Frontal cortex (tissue), 4 donors: Measurements from ENCODE around the gene CHTF18. TPM values are rescaled to one million over a fixed set of nuclear protein-coding genes. Genes with fewer than 3 reads are reported as not detected.
A peak's percentile ranks its signal among the peaks of the same experiment; 100 is the strongest.

ENCODE experiments used
- DNase-seq, 2 donors: peaks; one replicate each; pipeline ENCODE4 v3.0.0; 2012; ENCODE audit warnings: low spot score in 2 of 2
- FAIRE-seq: peaks from 2 replicates; lab custom pipeline; 2012; peaks lifted over from hg19 to GRCh38; lab: Jason Lieb, UNC
- total RNA-seq: library from RNA; depleted of rRNA; stranded (reverse); fragments of >200 nt; gene quantifications from one replicate; pipeline ENCODE4 v1.2.3, GENCODE V29; 2014
- donor health status: control.
- donor health status: control.
- donor health status: control.

The CHTF18 gene
- total RNA-seq, 1 donor from 2014 or later: 9.8 TPM

DNA sequence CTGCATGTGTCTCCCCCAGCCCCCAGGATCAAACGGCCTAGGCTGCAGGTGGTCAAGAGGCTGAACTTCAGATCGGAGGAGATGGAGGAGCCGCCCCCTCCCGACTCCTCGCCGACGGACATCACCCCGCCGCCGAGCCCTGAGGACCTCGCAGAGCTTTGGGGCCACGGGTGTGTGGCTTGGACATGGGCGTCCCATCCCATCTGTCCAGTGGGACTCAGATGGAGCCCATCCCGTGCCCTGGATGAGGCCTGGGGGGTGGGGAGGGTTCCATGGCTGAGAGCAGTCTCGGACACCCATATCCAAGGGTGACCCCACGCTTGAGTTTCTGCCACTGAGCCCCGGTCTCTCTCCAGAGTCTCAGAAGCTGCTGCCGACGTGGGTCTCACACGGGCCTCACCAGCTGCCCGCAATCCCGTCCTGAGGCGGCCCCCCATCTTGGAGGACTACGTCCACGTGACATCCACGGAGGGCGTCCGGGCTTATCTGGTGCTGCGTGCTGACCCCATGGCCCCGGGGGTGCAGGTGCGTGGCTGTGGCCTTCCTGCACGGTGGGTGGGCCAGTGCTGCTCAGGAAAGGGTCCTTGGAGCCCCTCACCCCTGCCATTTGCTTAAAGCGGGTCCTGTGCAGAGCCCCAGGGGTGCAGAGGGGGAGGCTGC is 901 bp downstream of the CHTF18 start:
- FAIRE-seq (no peak), DNase-seq (no peak)

GRCh38 chr16:790086-790485 is 1.7 kb downstream of the CHTF18 start:
- no peak for DNase-seq
- FAIRE-seq: no peak

GRCh38 chr16:791131-791530 is 2.7 kb downstream of the CHTF18 start:
- no peak for FAIRE-seq

GRCh38 chr16:792221-792995 is 4.0 kb downstream of the CHTF18 start:
- no peak for DNase-seq
- no peak for FAIRE-seq

More at GRCh38 chr16:791131-791530, 2.7 kb downstream of the CHTF18 start:
- DNase-seq: no peak

GRCh38 chr16:793414-793813 is 5.0 kb downstream of the CHTF18 start:
- no peak for DNase-seq

GRCh38 chr16:794091-794822 is 5.8 kb downstream of the CHTF18 start:
- DNase-seq: no peak
- no peak for FAIRE-seq

More at GRCh38 chr16:793414-793813, 5.0 kb downstream of the CHTF18 start:
- FAIRE-seq: no peak

GRCh38 chr16:794853-795466 is 6.5 kb downstream of the CHTF18 start:
- no peak for FAIRE-seq
- DNase-seq: no peak

DNA sequence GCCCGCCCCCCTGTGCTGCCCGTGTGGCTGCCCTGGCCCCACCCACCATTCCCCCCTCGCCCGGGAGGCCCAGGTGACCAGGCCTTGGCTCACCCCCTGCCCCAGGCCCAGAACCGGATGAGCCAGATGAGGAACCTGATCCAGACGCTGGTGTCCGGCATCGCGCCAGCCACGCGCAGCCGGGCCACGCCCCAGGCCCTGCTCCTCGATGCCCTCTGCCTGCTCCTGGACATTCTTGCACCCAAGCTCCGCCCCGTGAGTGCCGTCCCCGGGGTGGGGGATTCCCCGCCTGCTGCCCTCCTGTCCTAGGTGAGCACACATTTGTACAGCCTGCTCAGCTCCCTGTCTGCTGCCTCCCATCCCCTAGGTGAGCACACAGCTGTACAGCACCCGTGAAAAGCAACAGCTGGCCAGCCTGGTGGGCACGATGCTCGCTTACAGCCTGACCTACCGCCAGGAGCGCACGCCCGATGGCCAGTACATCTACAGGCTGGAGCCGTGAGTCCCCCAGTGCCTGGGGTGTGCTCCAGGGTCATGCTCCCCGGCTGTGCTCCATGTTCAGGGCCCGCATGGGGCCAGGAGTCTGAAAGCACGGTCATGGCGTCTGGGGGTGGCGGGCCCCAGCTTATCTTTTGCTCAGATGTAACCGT is 7.3 kb downstream of the CHTF18 start:
- no peak for DNase-seq
- no peak for FAIRE-seq

DNA sequence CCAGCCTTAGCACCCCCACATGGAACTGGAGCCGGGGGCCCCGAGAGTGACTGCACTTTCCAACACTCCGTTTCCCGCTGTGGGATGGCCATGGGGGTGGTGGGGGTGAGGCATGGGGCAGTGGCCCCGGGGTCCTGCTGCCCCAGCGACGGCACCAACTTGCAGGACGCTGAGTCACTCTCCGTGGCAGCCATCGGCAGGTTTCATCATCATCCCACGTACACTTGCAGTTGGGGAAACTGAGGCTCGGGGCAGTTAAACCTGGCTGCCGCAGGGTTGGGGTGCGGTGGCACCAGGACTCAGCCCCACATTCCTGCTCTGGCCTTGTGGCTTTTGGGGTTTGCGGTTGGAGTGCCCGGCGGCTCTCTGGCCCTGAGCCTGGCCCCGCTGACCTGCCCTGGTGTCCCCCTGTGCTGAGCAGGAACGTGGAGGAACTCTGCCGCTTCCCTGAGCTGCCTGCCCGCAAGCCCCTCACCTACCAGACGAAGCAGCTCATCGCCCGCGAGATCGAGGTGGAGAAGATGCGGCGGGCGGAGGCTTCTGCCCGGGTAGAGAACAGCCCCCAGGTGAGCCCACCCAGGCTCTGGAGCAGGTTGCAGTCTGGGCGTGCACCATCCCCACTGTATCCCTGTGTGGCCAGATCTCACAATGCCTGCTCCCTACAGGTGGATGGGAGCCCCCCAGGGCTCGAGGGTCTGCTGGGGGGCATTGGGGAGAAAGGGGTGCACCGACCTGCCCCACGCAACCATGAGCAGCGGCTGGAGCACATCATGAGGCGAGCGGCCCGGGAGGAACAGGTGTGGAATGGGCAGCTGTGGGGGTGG is 8.1 kb downstream of the CHTF18 start:
- no peak for FAIRE-seq
- DNase-seq: no peak

DNA sequence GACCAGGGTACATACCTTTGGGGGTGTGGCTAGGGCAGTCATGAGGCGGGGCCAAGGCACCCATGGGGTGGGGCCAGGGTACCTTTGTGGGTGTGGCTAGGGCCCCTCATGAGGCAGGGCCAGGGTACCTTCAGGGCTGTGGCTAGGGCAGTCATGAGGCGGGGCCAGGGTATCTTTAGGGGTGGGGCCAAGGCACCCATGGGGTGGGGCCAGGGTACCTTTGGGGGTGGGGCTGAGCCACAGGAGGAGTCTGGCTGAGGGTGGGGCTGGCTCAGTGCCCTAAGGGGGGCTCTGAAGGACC is 8.7 kb downstream of the CHTF18 start:
- FAIRE-seq: no peak
- no peak for DNase-seq

GRCh38 chr16:797686-798085 is 9.3 kb downstream of the CHTF18 start:
- FAIRE-seq (no peak), DNase-seq (no peak)

- no peak for FAIRE-seq
- no peak for DNase-seq
Measured at GRCh38 chr16:798666-799065, 10.2 kb downstream of the CHTF18 start.

GRCh38 chr16:799111-799947 is 10.9 kb downstream of the CHTF18 start:
- FAIRE-seq (no peak), DNase-seq (no peak)

- DNase-seq (peak in 1 of 2 donors; percentile 60), FAIRE-seq (no peak)
Measured at GRCh38 chr16:799948-800833, 11.8 kb downstream of the CHTF18 start, which contains the start of gene GNG13. Gene GNG13, minus strand, starts transcription at chr16:800734. Its CDS starts 1,657 bp downstream, at chr16:799077.

GRCh38 chr16:800834-801511 is 12.6 kb downstream of the CHTF18 start:
- FAIRE-seq (no peak), DNase-seq (no peak)

- DNase-seq (no peak), FAIRE-seq (no peak)
Measured at GRCh38 chr16:801584-802363, 13.4 kb downstream of the CHTF18 start.
